Activated naive CD8-positive, alpha-beta T cell treated with anti-CD3 and anti-CD28 coated beads, Interleukin-2, amount 50 U/mL, for 24 hours (primary cell): Measurements from ENCODE around the gene PIGM.
"Not testable (repeated sequence)": the region's sequence is repeated elsewhere in the genome, so short reads cannot be mapped to it uniquely, and the experiment has no call there.

Experiments
- ATAC-seq: fragments of 150-1000 bp; cut with Tn5 transposase; one replicate; pipeline ENCODE4 v1.10.0; 2021
- DNase-seq: peaks from one replicate; pipeline ENCODE4 v3.0.0; 2021
- H3K27ac Mint-ChIP-seq: one replicate; pipeline ENCODE4 v1.8.0; 2021; ENCODE audit warnings: mild to moderate bottlenecking, mixed read lengths
- H3K27me3 Mint-ChIP-seq: one replicate; pipeline ENCODE4 v1.8.0; 2021; ENCODE audit warnings: mixed read lengths
- H3K36me3 Mint-ChIP-seq: one replicate; pipeline ENCODE4 v1.8.0; 2021; ENCODE audit warnings: low read depth, mixed read lengths
- H3K4me1 Mint-ChIP-seq: one replicate; pipeline ENCODE4 v1.8.0; 2021; ENCODE audit warnings: mixed read lengths
- H3K4me3 Mint-ChIP-seq: one replicate; pipeline ENCODE4 v1.8.0; 2021; ENCODE audit warnings: mild to moderate bottlenecking, moderate library complexity, mixed read lengths
- H3K9me3 Mint-ChIP-seq: one replicate; pipeline ENCODE4 v1.8.0; 2021; ENCODE audit warnings: mixed read lengths

The PIGM gene

GRCh38 chr1:160066829-160067745 lies 35.3 kb upstream of the PIGM start:
- no peak overlapping the region for H3K4me3 Mint-ChIP-seq
- ATAC-seq (no peak), DNase-seq (no peak)
- H3K27me3 Mint-ChIP-seq, result peaks cover 28% of the 10 kb centered on the region
- no peak overlapping the region for H3K27ac Mint-ChIP-seq
- H3K4me1 Mint-ChIP-seq, result peaks cover 8% of the 10 kb centered on the region
- H3K9me3 Mint-ChIP-seq, result no peaks in the 10 kb centered on the region
- no peaks in the 10 kb centered on the region for H3K36me3 Mint-ChIP-seq

- Mint-ChIP-seq H3K9me3 (no peaks in the 10 kb centered on the region), H3K4me1 (peaks cover 2% of the 10 kb centered on the region), H3K27ac (no peak overlapping the region), H3K4me3 (no peak overlapping the region), H3K36me3 (no peaks in the 10 kb centered on the region), H3K27me3 (peaks cover 11% of the 10 kb centered on the region)
- ATAC-seq (no peak), DNase-seq (no peak)
These were observed 33.0 kb upstream of the PIGM start for GRCh38 chr1:160064746-160065145.

DNA sequence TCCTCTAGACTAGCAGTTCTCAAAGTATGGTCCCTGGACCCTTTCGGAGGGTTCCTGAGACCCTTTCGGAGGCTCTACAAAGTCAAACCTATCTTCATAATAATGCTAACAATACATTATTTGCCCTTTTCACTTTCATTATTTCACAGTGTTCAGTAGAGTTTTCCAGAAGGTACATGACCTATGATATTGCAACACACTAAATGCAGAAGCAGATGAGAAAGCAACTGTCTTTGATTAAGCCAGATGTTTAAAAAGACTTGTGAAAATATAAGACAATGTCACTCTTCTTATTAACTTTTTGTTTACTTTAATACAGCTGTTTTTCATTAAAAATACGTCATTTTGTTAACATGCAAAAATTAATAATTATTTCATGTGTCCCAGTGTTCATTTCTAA lies 32.4 kb upstream of the PIGM start:
- Mint-ChIP-seq H3K27me3 (peaks cover 7% of the 10 kb centered on the region), H3K4me3 (no peak overlapping the region), H3K36me3 (no peaks in the 10 kb centered on the region), H3K4me1 (no peaks in the 10 kb centered on the region), H3K27ac (no peak overlapping the region), H3K9me3 (no peaks in the 10 kb centered on the region)
- ATAC-seq (no peak), DNase-seq (no peak)

GRCh38 chr1:160063176-160063575 lies 31.4 kb upstream of the PIGM start:
- H3K9me3 Mint-ChIP-seq, result no peaks in the 10 kb centered on the region
- no peaks in the 10 kb centered on the region for H3K4me1 Mint-ChIP-seq
- DNase-seq, result no peak
- no peak for ATAC-seq
- no peaks in the 10 kb centered on the region for H3K27me3 Mint-ChIP-seq
- no peak overlapping the region for H3K27ac Mint-ChIP-seq
- H3K4me3 Mint-ChIP-seq, result no peak overlapping the region
- H3K36me3 Mint-ChIP-seq, result no peaks in the 10 kb centered on the region

GRCh38 chr1:160062230-160062532 lies 30.4 kb upstream of the PIGM start:
- no peak for ATAC-seq
- H3K27me3 Mint-ChIP-seq, result no peaks in the 10 kb centered on the region
- no peaks in the 10 kb centered on the region for H3K4me1 Mint-ChIP-seq

DNA sequence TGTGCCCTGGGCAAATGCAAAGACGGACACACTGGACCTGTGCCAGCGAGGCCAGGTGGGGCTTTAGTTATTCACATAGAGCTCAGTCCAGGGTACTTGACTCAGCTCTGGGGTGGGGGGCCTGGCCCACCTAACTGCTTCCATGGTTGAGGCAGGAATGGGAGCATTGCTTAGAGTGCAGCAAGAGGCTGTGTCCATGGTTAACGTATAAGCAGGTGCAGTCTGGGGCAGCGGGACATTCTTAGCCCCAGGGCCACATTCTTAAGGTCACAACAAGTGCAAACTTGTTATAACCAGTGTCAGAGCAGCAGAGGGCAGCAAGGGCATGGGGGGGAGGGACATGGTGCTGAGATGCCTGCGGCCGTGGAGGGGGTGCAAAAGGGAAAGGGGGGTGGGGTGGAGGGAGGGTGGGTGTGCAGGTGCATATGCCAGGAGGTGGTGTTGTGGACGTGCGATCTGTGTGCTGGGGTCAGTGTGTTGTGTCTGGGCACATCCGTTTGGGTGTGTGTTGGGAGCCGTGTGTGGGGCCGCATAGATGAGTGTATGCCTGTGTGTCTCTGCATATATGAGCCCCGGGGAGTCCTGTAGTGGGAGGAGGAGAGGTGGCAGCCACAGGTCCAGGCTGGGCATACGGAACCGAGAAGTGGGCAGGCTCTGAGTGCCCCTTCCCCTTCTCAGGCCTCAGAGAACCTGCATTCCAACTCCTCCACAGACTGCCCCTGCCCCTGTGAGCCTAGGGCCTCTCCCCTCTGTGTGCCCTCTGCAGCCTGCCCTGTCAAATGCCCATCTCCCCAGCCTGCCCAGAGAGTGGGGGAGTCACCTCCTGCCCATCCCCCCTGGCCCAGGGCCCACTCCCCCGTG lies 29.8 kb upstream of the PIGM start:
- Mint-ChIP-seq H3K9me3 (no peaks in the 10 kb centered on the region), H3K4me3 (no peak overlapping the region), H3K27me3 (no peaks in the 10 kb centered on the region), H3K27ac (no peak overlapping the region), H3K4me1 (no peaks in the 10 kb centered on the region), H3K36me3 (no peaks in the 10 kb centered on the region)
- DNase-seq (no peak), ATAC-seq (peak; percentile 38)

More at GRCh38 chr1:160062230-160062532, 30.4 kb upstream of the PIGM start:
- Mint-ChIP-seq H3K36me3 (no peaks in the 10 kb centered on the region), H3K4me3 (no peak overlapping the region), H3K9me3 (no peaks in the 10 kb centered on the region), H3K27ac (no peak overlapping the region)
- no peak for DNase-seq

- DNase-seq (no peak), ATAC-seq (no peak)
- Mint-ChIP-seq H3K27me3 (peaks cover 12% of the 10 kb centered on the region), H3K27ac (no peak overlapping the region), H3K4me3 (no peak overlapping the region), H3K9me3 (no peaks in the 10 kb centered on the region), H3K36me3 (no peaks in the 10 kb centered on the region), H3K4me1 (no peaks in the 10 kb centered on the region)
These were observed 26.3 kb upstream of the PIGM start for GRCh38 chr1:160058087-160058486.

- Mint-ChIP-seq H3K27ac (no peak overlapping the region), H3K27me3 (peaks cover 19% of the 10 kb centered on the region), H3K9me3 (no peaks in the 10 kb centered on the region), H3K4me3 (no peak overlapping the region), H3K36me3 (no peaks in the 10 kb centered on the region), H3K4me1 (no peaks in the 10 kb centered on the region)
- DNase-seq (no peak), ATAC-seq (no peak)
These were observed 24.9 kb upstream of the PIGM start for GRCh38 chr1:160056648-160057169.

GRCh38 chr1:160053548-160054365 lies 22.0 kb upstream of the PIGM start:
- ATAC-seq (no peak), DNase-seq (no peak)
- no peaks in the 10 kb centered on the region for H3K36me3 Mint-ChIP-seq
- H3K9me3 Mint-ChIP-seq, result no peaks in the 10 kb centered on the region
- H3K4me1 Mint-ChIP-seq, result no peaks in the 10 kb centered on the region
- peaks cover 25% of the 10 kb centered on the region for H3K27me3 Mint-ChIP-seq
- H3K4me3 Mint-ChIP-seq, result no peak overlapping the region
- no peak overlapping the region for H3K27ac Mint-ChIP-seq

- no peaks in the 10 kb centered on the region for H3K4me1 Mint-ChIP-seq
- no peak overlapping the region for H3K4me3 Mint-ChIP-seq
- no peak for DNase-seq
- H3K9me3 Mint-ChIP-seq, result no peaks in the 10 kb centered on the region
- H3K36me3 Mint-ChIP-seq, result no peaks in the 10 kb centered on the region
- peaks cover 27% of the 10 kb centered on the region for H3K27me3 Mint-ChIP-seq
- no peak overlapping the region for H3K27ac Mint-ChIP-seq
- ATAC-seq, result no peak
These were observed 21.1 kb upstream of the PIGM start for GRCh38 chr1:160052936-160053335.

GRCh38 chr1:160050619-160051018 lies 18.8 kb upstream of the PIGM start:
- Mint-ChIP-seq H3K4me1 (peaks cover 12% of the 10 kb centered on the region), H3K9me3 (no peaks in the 10 kb centered on the region), H3K27ac (no peak overlapping the region), H3K4me3 (no peak overlapping the region), H3K27me3 (peaks cover 26% of the 10 kb centered on the region), H3K36me3 (no peaks in the 10 kb centered on the region)
- no peak for DNase-seq
- ATAC-seq, result no peak

DNA sequence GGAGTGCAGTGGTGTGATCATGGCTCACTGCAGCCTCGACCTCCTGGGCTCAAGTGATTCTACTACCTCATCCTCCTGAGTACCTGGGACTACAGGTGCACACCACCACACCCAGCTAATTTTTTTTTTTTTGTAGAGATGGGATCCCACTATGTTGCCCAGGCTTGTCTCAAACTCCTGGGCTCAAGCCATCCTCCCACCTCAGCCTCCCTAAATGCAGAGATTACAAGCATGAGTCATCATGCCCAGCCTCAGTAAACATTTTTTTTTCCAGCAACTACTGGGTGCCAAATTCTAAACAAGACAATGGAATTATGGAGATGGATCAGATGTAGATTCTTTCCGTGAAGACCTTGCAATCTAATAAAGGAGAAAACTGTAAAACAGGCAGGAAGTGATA lies 18.4 kb upstream of the PIGM start:
- H3K9me3 Mint-ChIP-seq, H3K4me3 Mint-ChIP-seq, H3K36me3 Mint-ChIP-seq, ATAC-seq, DNase-seq, H3K27ac Mint-ChIP-seq: not testable (repeated sequence)
- peaks cover 27% of the 10 kb centered on the region for H3K27me3 Mint-ChIP-seq
- peaks cover 12% of the 10 kb centered on the region for H3K4me1 Mint-ChIP-seq

GRCh38 chr1:160049101-160049500 lies 17.3 kb upstream of the PIGM start:
- no peaks in the 10 kb centered on the region for H3K36me3 Mint-ChIP-seq
- peaks cover 12% of the 10 kb centered on the region for H3K4me1 Mint-ChIP-seq
- H3K9me3 Mint-ChIP-seq, result no peaks in the 10 kb centered on the region
- peak overlapping the region; percentile 7 for H3K27ac Mint-ChIP-seq
- ATAC-seq (no peak), DNase-seq (no peak)
- no peak overlapping the region for H3K4me3 Mint-ChIP-seq
- H3K27me3 Mint-ChIP-seq, result peaks cover 25% of the 10 kb centered on the region

GRCh38 chr1:160048335-160048734 lies 16.5 kb upstream of the PIGM start:
- Mint-ChIP-seq H3K4me3 (no peak overlapping the region), H3K36me3 (no peaks in the 10 kb centered on the region), H3K27ac (no peak overlapping the region), H3K9me3 (no peaks in the 10 kb centered on the region), H3K27me3 (peaks cover 22% of the 10 kb centered on the region), H3K4me1 (peaks cover 12% of the 10 kb centered on the region)
- no peak for DNase-seq
- no peak for ATAC-seq
